Thyroid gland (tissue), 4 donors: Measurements from ENCODE around the gene PNPLA3.
A peak's percentile ranks its signal among the peaks of the same experiment; 100 is the strongest.

Source experiments
- CTCF ChIP-seq, 6 experiments: fragments of 200-600 bp in 3 of 6; fragments of 450-650 bp in 3 of 6; sonication (generic) in 3 of 6; IDR thresholded peaks; one replicate each; pipeline ENCODE4 v1.5.1; 2016 to 2019; ENCODE audit warnings: antibody characterized with exemption in 6 of 6, mild to moderate bottlenecking in 2 of 6, inconsistent platforms in 1 of 6, moderate library complexity in 1 of 6
- POLR2A ChIP-seq, 2 donors: fragments of 450-650 bp; IDR thresholded peaks; one replicate each; pipeline ENCODE4 v1.6.1; 2017; ENCODE audit warnings: antibody characterized with exemption in 2 of 2, mild to moderate bottlenecking in 2 of 2, moderate library complexity in 1 of 2

GRCh38 chr22:43923631-43924464, at the start of gene PNPLA3:
- TF ChIP-seq CTCF (IDR thresholded peaks at IDR 0.05) (no peak), POLR2A (IDR thresholded peaks at IDR 0.05) (peak in 1 of 2 donors; percentile 71)
